Endothelial cell of hepatic sinusoid (primary cell): ENCODE measurements around the gene ALDH1A1.

Experiments used
- in situ Hi-C: cut with HindIII; loops from 2 replicates; pipeline ENCODE4 v1.10.0; 2017; ENCODE audit warnings: low sequenced_read_pairs

The ALDH1A1 gene

DNA sequence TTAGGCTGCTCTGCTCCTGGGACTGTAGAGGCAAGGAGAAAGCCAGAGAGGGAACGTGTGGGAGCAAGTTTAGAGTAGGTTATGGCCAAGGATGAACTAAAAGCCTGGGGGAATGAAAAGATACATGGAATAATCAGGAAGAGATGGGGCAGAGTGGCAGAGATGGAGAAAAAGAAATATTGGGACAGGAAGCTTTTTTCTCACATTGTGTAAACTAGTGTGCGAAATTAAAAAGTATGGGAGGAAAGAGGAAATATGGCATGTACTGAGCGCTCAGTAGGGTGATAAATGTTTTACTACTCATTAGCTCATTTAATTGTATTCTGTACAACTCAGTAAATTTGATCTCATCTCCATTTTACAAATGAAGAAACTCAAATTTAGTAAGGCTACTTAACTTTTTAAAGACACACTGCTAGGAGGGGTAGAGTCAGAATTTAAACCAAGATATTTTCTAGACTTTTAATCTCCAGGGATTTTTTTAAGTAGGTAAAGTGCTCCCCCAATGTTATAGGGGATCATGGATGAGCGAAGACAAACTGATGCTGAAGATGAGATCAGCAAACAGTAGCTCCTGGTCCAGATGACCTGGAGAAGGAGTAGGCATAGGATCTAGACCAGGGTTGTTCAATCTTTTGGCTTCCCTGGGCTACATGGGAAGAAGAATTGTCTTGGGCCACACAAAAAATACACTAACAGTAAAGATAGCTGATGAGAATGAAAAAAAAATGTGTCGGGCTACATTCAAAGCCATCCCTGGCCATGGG is 30.8 kb downstream of the ALDH1A1 start:
- in situ Hi-C loops, result loop anchor here (25.0 kb wide), 1 partner anchor 110 kb away; no protein-coding TSS in a partner anchor

DNA sequence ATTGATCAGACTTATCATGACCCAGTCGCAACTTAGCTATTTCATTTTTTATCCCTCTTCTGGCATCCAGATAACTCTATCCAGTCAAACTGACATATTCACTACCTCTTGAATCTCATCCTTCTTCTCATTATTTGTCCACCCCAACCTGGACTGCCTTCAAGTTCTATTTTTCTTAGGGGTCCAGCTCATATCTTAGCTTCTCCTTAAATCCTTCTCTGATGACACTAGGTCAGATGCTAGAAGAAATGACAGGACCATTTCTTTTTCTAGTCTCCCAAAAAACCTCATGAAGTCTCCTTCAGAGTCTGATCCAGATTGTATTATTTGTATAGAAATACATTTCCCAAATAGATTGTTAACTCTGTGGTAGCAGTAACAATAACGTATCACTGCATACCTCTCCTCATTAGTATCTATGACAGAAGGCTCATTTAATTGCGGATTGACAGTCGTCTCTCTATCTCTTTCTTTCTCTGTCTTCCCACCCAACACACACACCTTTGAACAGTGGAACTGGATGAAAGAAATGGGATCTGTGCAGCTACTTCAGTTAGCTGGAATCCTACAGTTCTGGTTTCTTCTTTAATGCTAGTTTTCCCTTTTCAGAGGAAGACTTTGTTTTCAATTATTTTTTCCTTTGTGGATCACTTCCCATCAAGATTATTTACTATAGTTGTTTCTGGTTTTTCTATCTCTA is 33.5 kb downstream of the ALDH1A1 start:
- in situ Hi-C loops, result loop anchor here (25.0 kb wide), 1 partner anchor 107 kb away; no protein-coding TSS in a partner anchor

DNA sequence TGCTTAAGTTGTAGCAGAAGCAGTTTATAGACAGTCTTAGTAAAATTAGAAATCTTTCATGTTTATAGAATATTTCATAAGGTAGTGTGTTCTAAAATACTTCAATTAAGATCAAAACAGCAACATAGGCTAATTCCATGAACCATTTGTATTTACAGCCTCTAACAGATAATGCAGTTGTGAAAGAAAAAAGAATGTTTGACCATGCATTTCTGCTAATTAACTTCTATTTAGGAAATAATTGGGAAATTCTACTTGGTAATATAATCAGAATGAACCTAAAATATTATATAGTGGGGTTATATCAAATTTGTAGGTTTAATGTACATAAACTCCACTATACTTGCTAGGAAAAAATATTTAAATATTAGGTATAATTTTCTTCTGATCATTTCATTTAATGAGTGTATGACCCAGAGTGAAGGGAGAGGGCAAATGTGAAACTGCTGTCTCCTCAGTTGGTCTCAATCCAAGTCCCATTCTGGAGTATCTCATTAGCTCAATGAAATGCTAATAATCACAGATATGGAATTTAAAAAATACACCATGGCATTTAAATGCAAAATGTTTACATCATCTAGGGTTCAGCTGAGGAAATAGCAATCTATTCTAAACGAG is 34.9 kb downstream of the ALDH1A1 start:
- in situ Hi-C loops, result loop anchor here (25.0 kb wide), 1 partner anchor 106 kb away; no protein-coding TSS in a partner anchor

DNA sequence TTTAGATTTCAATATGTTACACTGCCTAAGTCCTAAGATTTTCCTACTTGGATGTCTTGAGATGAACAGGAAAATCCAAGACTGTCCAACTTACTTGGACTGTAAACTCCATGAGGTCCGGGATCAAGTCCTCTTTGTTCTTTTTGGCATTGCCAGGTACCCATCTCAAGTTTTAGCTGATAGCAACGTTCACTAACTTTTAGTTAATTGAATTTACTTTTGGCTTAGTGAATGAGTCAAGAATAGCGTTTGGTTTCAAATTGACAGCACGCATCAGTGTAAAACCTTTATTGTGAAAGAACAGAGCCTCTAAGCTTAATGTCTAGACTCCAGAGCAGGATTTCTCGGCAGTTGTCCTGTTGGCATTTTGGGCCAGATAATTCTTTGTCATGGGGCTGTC is 37.2 kb downstream of the ALDH1A1 start:
- in situ Hi-C loops, result loop anchor here (25.0 kb wide), 1 partner anchor 103 kb away; no protein-coding TSS in a partner anchor

DNA sequence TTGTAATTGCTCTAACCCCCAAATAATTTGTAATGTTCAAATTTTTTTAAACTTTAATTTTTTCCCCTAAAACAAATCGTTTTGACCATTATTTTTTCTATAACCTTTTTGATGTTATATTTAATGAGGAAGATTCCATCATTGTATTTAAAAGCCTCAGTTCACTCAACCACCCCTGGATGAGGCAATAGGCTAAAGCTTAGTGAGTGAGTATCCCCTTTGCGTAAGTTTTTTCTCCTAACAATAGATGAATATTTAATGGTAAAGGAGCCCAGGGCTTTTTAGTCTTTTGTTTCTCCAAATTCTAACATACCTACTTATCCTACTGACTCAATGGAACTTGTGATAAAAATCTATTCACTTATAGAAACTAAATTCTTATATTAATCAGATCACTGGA is 38.1 kb downstream of the ALDH1A1 start:
- in situ Hi-C loops, result loop anchor here (25.0 kb wide), 1 partner anchor 102 kb away; no protein-coding TSS in a partner anchor

DNA sequence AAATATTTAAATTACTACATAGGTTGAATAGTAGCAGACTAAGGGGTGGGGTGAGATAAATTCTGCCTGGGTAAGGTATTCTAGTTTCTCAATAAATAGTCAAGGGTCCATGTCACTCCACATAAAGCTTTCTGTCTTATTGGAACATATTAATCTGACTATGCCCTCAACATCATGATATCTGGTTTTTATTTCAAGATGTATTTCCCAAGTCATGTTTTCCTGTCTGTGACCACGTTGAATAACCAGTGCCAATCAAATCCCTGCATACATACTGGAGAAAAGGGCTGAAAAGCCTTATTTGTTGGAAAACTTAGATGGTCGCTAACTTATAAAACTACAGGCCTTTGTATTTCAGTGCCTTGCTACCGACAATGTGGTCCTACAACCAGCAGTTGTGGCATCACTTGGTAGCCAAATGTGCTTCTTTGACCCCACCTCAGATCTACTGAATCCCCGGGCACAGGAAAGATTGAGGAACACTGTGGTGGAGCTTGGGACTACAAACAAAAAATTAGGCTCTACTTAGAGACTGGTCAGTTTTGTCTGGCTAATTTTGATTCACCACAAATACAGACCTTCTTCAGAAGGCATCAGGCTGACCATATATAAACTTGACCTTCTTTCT is 39.4 kb downstream of the ALDH1A1 start:
- in situ Hi-C loops, result loop anchor here (25.0 kb wide), 1 partner anchor 101 kb away; no protein-coding TSS in a partner anchor

DNA sequence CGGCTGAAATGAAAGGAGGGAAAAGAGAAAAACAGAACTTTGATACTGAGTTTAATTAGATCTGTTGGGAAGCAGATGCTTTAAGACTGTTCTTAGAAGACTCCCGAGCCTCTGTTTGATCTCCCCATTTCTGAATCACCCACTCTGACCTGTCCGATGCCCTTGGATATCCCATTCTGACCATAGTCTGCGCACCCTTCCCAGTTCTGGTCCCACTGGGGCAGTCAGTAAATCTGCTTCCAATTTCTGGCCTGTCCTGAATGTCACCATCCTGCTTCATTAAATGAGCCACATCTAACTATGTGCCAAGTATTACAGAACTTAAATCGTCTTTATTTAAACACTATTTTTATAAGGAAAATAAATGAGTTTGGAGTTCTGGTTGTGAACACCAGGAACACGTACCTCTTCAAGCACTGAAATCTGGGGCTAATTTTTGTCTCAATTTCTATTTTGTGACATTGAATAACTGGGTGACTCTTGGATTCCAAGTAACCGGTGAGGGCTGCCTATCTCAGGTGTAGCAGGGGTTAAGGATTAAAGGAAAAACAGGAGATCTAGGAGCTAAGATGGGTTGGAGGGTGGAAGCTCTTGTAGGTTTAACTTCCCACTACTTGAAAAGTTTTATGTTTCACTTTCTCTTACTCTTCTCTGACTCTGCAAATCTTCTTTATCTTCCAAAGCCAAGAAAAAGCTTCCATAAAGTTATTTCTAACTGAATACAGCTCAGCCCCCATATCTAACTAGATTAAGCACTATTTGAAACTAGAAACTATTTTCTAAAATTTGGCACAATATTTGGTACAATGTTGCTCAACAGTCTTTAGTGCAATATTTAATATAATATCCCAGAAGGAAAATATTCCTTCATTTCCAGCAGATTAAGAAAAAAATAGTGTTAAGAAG is 40.1 kb downstream of the ALDH1A1 start:
- in situ Hi-C loops, result loop anchor here (25.0 kb wide), 1 partner anchor 100 kb away; no protein-coding TSS in a partner anchor

DNA sequence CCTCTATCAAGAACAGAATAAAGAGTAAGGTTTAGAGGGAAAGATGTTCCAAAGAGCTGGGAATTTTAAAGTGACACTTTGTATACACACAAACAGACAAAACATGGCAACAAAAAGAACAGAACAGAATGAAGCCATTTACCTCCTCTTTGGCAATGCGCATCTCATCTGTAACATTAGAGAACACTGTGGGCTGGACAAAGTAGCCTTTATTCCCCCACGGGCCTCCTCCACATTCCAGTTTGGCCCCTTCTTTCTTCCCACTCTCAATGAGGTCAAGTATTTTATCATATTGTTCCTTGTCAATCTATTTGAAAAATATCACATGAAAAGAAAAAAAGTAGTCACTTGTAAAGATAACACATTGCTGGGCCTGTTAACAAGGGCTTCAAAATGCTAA is 41.0 kb downstream of the ALDH1A1 start:
- in situ Hi-C loops, result loop anchor here (25.0 kb wide), 1 partner anchor 100 kb away; no protein-coding TSS in a partner anchor

DNA sequence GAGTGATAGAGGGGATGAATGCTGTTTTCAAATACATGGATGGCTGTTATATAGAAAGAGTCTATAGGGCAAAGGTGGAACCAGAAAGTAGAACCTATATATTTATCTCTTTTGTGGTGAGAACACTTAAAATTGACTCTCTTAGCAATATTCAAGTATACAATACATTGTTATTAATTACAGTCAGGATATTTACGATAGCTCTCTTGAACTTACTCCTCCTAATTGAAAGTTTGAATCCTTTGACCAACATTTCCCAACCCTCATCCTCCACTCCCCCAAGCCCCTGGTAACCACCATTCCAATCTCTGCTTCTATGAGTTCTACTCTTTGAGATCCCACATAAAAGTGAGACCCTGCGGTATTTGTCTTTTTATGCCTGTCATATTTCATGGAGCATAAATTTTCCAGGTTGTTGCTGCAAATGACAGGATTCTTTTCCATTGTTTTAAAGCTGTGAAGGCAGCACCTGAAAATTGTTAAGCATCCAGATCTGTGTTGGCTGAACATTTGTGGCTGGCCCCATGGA is 41.5 kb downstream of the ALDH1A1 start:
- in situ Hi-C loops, result loop anchor here (25.0 kb wide), 1 partner anchor 99 kb away; no protein-coding TSS in a partner anchor

DNA sequence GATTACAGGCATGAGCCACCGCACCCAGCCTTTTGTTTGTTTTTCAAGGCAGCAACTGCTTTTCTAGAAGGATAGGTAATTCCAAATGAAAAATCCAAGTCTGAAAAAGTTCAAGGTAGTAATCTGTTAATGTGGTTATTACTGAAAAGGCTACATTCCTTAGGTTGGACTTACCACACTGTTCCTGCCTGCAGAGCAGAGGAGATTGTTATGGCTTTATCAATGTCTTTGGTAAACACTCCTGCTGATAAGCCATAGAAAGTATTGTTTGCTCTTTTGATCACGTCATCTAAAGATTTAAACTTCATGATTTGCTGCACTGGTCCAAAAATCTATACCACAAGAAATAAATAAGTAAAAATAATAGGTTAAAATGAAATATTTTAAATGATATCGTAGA is 43.4 kb downstream of the ALDH1A1 start:
- in situ Hi-C loops, result loop anchor here (25.0 kb wide), 1 partner anchor 97 kb away; no protein-coding TSS in a partner anchor

DNA sequence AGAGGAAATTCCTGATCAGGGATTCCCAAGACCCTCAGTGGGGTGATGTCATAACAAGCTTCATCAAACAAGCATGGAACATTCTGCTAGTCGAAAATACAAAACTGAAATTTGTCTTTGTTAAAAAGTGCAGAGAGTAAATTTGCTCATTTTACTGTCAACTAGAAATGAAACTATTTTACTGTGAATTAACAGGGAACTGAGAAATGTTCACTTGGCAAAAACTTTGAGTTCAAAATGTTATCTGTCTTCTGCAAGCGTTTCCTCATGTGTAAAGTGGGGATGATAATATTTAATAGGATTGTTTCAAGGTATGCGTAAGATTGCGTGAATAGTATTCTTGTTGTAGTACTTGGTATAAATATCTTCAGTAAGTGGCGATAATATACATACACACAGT is 45.4 kb downstream of the ALDH1A1 start:
- in situ Hi-C loops, result loop anchor here (25.0 kb wide), 1 partner anchor 95 kb away; no protein-coding TSS in a partner anchor

DNA sequence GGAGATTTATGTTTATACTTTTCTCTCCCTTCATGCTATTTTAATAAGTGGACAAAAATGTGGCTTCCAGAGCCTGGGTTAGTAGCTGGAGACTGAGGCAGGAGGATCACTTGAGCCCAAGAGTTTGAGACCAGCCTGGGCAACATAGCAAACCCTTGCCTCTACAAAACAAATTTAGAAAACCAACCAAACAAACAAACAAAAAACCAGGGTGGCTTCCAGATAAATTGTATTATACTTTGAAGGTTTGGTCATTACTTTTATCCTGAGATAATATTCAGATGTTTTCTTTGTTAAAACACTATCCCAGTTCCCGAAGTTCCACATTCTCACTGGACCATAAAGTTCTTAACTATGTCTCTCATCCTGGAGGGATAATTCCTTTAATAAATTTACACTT is 46.0 kb downstream of the ALDH1A1 start:
- in situ Hi-C loops, result loop anchor here (25.0 kb wide), 1 partner anchor 95 kb away; no protein-coding TSS in a partner anchor

DNA sequence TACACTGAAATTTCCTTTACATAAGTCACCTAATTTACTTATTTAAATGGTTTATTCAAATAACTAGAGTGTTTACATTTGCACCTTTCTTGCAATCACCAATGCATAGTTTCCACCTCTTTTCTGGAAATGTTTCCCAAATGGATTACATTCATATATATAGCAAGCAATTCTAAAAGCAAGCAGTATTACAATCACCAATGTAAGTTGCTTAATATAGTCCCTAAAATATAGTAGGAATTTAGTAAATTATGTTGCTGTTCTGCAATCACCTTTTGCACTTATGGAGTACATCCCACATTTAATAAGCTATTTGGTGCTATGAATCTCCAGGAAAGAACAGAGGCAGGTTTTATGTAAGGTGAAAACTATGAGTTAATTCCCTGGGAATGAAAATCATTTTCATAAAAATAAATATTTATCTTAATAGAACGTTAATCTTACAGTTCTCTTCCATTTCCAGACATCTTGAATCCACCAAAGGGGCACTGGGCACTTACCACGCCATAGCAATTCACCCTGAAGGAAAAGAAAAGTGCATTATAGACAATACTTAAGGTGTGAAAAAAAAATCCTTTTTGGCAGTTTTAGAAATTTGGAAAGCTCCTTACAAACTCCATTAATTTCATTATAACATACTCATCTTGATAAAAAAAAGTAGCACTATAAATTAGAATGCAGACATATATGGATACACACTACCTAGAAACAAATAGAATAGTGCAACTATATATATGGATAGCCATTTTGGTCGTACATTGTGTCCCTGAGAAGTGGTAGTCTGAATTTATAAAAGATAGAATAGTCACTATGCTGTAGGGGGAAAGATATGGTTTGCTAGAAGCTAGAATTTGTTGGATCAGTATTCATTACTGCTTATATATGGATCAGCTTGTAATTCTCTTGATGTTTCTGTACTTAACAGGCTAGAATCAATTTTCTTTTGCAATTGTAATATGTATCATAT is 47.1 kb downstream of the ALDH1A1 start:
- in situ Hi-C loops, result loop anchor here (25.0 kb wide), 1 partner anchor 93 kb away; no protein-coding TSS in a partner anchor

DNA sequence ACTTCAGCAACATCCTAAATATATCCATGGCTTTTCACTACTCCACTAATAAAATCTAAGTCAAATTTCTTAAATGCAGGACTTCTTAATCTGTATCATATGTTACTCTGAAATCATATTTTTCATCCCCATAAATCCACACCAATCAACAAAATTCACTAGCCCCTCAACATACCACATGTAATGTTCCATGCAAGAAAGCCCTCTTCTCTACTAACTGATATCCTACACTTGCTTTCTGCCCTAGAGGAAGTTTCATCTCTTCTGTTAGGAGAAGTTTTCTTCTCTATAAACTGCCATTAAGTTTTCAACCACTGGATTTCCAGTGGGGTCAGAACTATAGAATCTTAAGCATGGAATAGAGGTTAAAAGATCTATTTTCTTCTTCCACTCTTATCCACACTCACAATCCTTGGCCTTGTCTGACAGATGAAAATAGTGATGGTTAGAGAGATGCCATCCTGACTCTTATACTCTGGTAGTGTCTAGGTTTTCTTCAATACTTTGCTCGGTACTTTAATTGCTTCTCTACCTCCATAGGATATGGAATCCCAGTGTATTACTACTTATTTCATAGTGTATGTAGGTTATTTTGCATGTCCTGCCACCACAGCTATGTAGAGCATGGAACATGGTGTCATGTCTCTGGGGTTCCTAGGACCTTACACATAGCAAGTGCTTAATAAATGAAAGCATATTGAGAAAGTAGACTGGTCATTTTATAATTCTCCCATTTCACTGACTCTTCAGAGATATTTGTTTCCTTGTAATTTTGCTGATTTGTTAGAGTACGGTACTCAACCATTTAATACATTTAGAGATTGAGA is 48.4 kb downstream of the ALDH1A1 start:
- in situ Hi-C loops, result loop anchor here (25.0 kb wide), 1 partner anchor 92 kb away; no protein-coding TSS in a partner anchor

DNA sequence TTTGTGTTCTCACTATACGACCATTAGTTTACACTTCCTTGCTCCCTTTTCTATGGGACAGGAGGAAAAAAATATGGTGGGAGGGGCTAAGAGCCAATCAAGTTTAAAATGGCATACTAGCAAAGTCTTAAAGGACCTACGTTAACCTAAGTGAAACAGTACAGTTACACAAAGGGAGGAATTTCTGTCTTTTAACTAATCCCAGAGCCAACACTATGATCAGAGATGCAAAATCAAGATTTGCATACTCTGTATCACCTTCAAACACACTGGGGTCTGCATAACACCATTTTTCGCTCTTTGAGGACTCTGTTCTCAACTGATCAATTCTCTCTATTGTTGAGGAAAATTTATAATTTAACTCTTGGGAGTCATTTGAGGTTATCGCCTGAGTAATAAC is 49.8 kb downstream of the ALDH1A1 start:
- in situ Hi-C loops, result loop anchor here (25.0 kb wide), 1 partner anchor 91 kb away; no protein-coding TSS in a partner anchor

DNA sequence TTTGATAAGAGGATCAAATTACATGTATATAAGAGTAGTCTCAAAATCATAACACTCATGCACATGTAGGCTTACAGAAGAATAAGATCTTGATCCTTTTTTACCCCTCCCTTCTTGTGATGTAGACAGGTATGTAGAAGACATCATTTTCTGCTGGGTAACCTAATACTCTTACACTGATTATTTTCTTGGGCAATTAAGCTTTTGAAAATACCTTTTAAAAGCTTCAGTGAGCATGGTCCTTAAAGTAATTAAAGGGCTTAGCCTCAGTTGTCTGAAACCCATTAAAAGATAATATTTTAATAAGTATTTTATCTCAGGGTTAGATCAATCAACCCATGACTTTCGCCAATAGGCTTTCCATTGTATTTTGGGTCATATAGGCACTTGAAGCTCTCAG is 50.6 kb downstream of the ALDH1A1 start:
- in situ Hi-C loops, result loop anchor here (25.0 kb wide), 1 partner anchor 90 kb away; no protein-coding TSS in a partner anchor
